CD4-positive, alpha-beta T cell treated with Interleukin-4 for 4 hours (primary cell): ENCODE measurements around the gene TIAM2.
"Not testable (repeated sequence)": the region's sequence is repeated elsewhere in the genome, so short reads cannot be mapped to it uniquely, and the experiment has no call there.

ENCODE experiments used
- DNase-seq: peaks from one replicate; pipeline ENCODE4 v3.0.0-alpha.2; 2020

The TIAM2 gene

DNA sequence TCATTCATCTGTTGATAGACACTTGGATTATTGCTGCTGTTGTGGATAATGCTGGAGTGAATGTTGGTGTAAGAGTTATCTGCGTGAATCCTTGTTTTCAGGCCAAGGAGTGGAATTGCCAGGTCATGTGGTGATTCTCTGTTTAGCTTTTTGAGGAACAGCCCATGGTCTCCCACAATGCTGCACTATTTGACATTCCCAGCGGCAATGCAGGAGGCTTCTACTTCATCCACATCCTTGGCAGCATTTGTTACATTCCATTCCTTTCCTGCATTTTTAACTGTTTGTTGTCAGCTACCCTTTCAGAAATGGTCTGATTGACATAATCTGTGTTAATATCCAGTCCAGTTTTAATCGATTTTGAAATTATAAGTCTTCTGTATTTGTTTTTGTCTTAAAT lies 217.0 kb downstream of the TIAM2 start:
- DNase-seq: no peak

DNA sequence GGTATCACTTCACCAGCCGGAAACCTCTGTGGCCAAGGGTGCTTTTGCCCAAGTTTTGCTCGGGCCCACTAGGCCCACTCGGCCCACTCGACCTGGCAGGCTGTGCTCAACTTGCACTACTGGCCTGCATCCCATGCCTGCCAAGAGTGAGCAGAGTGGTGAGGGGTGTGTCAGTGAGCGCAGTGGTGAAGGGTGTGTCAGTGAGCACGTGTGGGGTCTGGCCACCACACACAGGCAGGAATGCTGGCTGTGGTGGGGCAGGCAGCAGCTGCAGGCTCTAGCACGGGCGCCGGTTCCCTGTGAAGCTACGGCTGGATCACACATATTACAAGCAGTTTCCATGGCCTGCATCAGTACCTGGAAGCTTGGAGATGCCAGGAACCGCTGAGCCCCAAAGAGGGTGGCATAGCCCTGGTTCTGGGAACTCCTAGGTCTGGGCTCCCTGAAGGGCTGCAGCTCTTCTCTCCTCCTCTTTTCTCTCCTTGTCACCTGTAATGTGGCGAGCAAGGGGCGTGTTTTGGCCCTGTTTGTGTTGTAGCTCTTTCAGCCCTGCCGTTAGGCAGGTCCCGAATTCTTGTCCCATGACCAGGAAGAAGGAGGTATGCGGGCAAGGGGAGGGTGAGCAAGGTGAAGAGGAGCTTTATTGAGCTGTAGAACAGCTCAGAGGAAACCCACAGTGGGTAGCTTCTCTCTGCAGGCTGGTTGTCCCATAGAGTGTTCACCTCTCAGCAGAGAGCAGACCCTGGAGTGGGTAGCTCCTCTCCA lies 217.7 kb downstream of the TIAM2 start:
- no peak for DNase-seq

DNA sequence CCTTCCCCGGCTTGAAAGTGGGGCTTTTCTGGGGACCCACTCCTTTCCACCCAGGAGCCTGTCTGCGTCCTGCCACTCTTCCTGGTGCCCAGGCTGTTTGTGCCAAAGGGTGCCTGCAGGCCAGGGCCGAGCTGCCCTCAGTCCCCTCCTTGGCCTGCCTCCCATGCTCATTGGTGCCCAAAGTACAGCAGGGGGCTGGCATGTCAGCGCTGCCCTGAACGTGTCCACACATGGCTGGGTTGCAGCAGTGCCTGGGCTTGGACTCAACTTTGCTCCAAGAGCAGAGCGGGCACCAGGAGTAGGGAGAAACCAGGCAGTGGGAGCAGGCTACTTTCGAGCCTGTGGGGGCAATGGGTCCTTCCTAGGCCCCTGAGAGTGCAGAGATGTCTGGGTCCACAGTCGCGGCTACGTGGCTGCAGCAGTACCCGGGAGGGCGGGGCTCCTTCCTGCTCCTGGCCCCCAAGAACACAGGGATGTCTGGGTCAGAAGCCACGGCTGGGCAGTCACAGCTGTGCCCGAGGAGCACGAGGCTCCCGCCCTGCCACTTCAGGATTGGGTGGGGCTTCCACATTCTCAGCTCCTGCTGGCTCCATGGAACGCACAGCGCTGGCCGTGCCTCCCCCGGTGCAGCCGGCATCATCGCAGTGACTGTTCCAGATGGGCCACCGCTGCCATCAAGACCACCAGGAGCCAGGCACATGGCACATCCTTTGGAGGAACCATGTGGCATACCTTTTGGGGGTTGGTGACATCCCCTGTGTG lies 218.7 kb downstream of the TIAM2 start:
- DNase-seq: no peak

DNA sequence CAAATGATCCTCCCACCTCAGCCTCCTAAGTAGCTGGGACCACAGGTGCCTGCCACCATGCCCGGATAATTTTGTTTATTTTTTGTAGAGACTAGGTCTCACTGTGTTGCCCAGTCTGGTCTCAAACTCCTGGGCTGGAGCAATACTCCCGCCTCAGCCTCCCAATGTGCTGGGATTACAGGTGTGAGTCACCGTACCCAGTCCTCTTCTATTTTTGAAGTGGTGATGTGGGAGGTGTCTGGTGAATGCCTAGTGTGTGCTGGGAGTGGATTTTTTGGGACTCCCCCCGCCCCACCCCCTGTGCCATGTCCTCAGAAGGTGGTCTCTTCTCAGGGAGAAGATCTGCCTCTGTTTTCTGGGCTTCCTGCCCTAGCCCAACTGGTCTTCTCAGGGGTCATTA lies 220.8 kb downstream of the TIAM2 start:
- no peak for DNase-seq

DNA sequence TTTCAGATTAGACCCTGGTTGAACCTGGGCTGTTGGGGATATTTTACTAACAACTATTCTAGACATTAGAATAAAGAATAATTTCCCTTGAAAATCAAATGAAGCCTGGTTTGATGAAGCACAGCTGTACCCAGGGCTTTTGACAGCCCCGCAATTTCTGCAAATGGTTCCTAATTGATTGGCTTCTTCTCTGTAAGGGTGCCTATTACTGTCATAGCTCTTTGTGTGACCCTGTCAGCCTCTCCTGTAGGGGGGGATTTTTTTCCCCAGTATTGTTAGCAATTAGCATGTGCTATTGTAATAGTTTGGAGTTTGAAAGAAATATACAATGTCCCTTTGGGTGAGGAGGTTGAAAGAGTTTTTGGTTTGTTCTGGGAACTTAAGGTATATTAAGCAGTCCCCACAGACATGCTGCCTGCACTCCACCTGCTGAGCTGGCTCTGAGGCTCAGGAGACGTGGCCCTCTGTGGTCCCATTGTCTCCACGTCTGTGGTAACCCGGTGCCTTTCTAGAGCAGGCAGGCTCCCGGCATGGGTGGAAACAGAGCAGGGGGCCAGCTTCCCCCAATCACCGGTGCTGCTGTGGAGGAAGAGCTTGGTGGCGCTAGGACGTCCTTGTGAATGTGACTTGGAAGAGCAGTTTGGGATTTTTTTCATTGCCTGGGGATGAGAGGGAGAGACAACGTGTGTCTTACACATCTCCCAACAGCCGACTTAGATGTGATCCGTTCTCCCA lies 221.4 kb downstream of the TIAM2 start:
- DNase-seq: no peak

DNA sequence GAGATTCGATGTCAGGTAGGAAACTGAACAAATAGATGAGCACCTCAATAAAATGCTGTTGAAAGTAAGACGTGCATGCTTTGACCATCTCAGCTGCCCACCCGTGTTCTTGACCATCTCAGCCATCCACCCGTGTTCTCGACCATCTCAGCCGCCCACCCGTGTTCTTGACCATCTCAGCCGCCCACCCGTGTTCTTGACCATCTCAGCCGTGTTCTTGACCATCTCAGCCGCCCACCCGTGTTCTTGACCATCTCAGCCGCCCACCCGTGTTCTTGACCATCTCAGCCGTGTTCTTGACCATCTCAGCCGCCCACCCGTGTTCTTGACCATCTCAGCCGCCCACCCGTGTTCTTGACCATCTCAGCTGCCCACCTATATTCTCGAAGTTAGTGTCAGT lies 223.6 kb downstream of the TIAM2 start:
- DNase-seq: not testable (repeated sequence)

DNA sequence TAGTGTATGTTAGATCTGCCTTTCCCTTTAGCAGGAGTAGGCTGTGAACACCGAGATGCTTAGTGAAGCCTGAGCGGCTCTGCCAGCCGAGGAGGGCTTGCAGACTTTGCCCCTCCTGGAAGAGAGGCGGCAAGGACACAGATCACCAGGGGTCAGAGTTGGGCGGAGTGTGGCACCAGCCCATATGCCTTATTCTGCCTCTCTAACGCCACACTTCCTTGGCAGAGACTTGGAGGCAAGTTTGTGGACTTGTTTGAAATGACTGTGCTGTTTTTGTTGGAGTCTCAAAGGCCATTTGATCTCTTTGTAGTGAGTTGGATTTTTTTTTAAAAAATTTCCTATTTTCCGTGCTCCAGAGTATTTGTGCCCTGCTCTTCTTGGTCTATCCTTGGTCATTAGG lies 224.2 kb downstream of the TIAM2 start:
- DNase-seq: no peak

DNA sequence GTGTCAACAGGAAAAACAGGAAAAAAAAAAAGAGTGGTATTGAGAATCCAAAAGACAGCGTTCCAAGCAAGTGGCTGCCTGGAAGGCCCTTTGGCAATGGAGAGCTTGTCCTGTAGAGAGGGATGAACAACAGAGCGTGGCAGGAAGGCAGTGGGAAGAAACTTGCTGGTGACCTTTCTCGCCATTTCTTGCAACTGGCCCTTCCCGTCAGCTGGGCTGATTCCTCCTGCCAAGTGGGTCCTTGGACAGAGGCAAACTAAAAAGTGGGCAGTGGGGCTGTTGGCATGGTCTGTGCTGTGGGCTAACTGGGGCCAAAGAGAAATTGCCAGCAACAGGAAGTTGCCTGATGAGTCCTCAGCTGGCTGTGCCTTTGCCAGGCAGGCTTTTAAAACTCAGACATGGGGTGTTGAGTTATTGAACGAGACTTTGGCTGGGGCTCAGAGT lies 224.8 kb downstream of the TIAM2 start:
- no peak for DNase-seq

DNA sequence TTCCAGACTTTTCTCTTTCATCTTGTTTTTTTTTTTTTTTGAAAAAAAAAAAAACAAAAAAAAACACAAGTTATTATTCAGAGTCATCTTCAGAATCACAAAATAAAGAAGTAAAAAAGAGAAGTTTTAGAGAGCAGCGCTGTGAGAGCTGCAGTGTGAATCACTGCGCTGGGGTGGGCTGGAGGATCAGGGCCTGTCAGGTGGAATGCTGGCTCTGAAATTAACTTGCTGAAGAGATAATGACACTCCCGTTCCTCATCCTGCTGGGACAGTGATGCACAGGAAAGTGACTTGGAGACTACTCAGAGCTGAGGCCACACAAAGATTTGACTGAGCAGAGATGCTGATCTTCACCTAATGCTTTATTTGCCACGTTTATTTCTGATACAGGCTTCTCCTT lies 226.0 kb downstream of the TIAM2 start:
- DNase-seq: no peak

DNA sequence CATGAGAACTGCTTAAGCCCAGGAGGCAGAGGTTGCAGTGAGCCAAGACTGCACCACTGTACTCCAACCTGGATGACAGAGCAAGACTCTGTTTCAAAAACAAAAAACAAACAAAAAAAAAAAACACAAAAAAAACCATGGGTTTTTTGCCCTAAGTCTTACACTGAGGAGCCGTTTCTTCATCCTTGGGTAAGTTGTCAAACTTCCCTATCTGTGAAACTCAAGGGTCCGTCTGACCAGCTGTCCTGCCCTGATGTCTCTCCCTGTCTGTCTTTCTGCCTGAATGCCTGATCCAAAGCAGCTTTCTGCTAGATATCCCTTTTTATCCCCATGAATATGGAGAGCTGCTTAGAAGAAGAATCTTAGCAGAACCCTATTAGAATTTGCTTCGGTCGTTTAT lies 227.4 kb downstream of the TIAM2 start:
- no peak for DNase-seq

DNA sequence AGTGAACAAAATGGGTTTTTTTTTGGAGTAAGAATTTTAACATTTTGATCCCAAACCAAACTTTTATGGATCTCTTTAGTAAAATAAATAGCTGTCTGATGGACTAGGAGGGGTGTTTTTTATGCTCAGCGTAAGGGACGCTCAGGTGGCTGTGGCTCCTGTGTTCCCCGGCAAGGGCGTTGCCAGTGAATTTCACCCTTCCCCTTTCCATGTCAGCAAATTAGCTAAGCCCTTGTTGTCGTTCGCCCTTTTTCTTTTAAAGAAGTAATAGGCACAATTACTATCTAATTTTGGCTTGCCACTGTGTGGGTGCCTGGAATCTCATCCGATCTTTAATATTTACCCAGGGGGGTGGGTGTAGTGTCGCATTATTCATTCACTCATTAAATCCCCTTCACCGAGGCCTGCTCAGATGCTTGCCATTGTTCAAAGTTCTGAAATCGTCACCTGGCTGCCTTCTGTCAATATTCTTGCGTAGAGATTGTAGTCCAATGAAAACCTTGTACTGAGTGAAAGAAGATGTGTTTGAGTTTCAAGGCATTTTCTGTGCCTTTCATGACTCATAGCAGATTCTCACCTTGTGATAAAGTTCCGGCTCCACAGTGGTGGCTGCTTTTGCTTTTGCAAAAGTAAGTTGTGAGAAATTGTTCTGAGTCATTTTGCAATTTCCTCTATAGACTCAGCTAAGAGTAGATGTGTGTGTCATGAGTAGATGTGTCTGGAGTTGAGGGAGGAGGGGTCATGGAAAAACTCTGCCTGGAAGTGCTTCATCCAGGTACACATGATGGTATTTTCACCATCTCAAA lies 228.7 kb downstream of the TIAM2 start:
- peak; percentile 76 for DNase-seq

DNA sequence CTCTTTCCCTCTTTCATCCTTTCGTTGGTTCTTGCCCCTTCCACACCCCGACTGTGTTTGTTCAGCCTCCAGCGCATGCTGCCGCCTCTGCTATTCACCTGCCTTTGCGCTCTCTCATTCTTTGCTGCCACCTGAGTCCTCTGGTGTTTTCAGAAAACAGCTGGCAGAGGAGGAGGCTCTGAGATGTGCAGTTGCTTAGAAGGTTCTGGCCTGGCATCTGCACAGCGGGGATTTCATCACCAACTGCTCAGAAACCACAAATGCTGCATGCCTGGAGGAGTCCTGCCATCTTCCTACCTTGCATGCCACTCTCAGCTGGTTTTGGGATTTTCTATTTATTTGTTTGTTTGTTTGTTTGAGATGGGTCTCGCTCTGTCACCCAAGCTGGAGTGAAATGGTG lies 229.5 kb downstream of the TIAM2 start:
- no peak for DNase-seq

DNA sequence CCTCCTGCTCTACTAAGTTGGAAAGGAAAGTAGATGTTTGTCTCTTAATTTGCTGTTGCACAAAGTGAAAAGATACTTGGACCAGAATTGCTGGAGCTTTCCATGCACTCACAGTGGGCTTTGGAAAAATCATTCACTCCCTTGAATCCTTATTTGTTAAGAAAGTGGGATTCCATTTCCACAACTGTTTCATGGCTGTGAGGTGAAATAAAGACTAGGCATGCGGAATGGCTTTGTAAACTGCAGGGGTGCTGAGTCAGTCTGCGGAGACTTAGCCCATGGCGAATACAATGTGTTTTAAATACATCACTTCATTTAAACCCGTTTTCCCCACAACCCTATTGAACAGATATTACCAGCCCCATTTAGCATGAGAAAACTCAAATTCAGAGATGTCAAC lies 231.9 kb downstream of the TIAM2 start:
- DNase-seq: no peak

DNA sequence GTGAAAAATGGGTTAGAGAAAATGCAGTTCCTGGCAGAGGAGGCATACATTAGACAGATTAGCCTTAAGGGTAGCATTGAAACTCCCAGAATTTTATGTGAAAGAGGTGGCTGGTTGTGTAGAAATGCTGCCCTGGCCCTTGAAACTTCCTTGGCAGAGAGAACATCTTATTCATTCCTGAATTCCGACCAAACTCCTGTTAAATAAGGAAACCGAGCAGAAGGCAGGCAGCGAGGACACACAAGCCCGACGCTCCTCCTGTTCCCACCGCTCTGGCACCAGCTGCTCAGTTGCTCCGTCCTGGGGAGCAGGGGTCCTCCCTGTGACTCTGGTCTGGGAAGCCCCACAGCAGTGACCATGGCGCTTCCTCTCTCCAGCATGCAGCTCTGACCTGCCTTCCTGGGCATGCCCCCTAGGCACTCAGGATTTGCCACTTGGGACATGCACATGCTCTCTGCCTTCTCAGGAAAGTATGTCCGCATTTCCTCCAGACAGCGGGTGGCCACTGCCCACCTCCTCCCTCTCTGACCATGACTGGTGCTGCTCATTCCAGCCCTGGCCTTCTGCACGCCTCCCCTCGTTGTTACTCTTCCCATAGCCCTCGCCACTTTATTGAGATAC lies 233.5 kb downstream of the TIAM2 start:
- DNase-seq: no peak

DNA sequence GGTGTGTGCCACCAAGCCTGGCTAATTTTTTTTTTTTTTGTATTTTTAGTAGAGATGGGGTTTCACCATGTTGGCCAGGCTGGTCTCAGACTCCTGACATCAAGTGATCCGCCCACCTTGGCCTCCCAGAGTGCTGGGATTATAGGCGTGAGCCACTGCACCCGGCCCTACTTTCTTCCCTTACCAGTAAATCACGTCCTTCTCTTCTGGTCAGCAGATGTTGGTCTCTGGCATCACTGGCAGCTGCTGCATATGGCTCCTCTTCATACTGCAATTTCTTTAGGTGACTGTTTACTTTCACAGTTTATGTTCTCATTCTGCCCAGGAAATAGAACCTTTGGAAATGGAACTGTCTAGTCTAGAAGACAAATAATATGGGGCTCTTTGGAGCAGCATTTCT lies 235.9 kb downstream of the TIAM2 start:
- not testable (repeated sequence) for DNase-seq

DNA sequence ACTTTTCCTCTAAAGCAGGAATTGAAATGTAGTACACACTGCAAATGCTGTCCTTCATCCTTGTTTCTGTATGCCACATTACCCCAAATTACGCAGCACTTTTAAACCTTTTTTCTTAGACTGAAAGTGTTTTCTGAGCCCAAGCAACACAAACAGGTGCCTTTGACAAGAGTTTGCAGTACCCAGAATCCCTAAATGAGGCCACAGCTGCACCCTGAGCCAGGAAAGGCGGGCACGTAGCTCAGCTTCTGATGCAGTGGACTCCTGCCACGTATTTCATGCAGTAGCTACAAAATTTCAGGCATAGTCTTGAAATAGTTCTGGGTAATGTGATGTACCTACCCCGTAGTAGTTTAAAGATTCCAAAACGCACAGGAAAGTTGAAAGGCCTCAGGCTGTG lies 237.7 kb downstream of the TIAM2 start:
- DNase-seq: no peak

DNA sequence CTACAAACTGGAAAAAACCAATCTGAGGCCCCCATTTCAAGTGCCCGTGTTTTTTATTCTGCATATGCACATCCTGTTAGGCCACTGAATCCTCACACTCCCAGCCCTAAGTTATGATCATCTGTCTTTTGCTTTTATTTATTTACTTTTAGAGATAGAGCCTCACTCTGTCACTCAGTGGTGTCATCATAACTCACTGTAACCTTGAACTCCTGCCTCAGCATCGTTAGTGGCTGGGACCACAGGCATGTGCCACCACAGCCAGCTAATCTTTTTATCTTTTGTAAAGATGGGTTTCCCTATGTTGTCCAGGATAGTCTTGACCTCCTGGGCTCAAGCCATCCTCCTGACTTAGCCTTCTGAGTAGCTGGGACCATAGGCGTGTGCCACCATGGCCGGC lies 239.1 kb downstream of the TIAM2 start:
- no peak for DNase-seq

DNA sequence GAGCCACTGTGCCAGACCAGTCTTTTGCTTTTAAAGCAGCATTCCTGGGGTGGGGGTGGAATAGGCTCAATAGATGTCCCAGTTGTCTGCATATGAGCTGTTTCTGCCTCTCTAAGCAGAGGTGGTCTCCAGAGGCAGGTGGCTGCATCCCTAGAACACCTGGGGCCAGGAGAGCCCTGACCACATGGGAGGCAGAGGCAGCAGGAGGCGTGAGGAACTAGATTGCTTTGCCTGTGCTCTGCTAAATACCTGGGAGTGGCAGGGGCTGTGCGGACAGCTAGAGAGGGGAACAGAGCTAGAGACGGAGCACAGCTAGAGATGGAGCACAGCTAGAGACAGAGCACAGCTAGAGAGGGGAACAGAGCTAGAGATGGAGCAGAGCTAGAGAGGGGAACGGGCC lies 239.6 kb downstream of the TIAM2 start:
- DNase-seq: no peak

DNA sequence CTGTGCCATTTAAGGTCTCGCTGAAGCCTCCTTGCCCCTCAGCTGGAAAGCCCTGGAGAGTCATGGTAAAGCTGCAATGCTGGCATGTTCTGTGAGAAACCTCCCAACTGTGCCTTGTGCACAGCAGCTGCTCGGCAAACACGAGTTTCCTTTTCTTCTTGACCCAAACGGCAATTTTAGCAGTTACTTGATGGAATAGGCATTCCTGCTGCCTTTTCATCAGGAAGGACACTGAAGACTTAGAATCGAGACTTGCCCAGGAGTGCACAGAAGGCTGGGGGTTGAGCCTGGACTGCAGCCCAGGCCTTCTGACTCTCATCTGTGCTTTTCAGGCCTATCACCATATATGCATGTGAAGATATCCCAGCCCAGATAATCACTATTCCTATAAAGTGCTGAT lies 240.0 kb downstream of the TIAM2 start:
- DNase-seq: no peak

DNA sequence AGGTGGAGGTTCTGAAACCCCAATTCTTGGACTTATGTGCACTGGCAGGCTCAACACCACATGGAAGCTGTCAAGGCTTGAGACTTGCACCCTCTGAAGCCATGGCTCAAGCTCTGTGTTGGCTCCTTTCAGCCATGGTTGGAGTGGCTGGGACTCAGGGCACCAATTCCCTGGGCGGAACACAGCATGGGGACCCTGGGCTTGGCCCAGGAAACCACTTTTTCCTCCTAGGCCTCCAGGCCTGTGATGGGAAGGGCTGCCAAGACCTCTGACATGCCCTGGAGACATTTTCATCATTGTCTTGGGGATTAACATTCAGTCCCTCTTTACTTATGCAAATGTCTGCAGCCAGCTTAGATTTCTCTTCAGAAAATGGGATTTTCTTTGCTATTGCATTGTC lies 242.5 kb downstream of the TIAM2 start:
- DNase-seq: no peak

DNA sequence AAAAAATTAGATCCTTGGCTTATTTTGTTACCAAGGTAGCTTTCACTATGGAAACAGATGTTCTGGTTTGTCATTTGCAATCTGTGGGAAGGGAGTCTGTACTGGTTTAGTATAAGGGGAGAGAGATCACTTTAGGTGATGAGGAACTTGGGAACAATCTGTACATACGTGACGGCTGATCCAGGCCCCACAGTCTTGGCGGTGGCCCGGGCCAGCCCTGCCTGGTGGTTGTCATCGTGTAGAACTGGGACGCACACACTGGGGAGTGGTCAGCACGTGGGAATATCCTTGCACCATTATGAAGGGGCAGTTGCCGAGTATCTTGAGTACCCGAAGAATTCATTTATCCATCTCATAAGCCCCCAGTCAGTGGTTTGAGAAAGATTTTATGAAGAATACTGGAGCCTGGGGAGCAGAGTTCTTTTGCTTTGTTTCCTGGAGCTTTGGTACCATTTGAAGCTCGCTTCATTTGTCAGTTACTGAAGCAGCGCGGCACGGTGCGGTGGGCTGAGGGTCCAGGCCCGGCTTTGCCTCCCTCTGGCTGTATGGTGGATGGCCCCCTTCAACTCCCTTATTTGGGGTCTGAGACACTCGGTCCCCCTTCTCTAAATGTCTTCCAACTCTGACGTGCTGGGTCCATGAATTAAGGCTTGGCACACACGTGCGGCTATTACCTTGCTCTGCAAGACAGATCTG lies 245.9 kb downstream of the TIAM2 start:
- no peak for DNase-seq

DNA sequence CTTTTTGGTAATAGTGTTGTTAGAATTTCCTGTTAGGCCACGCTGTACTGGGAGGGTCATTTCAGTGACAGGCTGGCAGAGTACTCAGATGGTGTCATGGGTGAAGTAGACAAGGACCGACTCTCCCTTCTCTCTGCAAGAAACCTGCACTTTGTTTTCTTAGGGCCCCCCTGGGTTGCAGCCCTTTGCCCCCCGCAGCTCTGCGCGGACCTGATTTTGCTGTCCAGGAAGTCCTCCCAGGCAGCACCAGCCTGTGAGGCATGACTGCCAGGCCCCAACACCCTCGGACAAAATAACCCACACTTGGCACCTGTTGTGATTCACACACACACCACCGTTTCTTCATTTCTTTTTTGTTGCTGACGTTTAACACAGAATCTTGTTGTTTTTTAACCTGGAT lies 246.9 kb downstream of the TIAM2 start:
- DNase-seq: no peak
